ENCODE data around the gene PNLIPRP2. TPM values are rescaled to one million over a fixed set of nuclear protein-coding genes. Genes with fewer than 3 reads are reported as not detected.

The PNLIPRP2 gene
- total and polyA plus RNA-seq, 2 of the 8 experiments (the other 6 are each of a cell fraction or from before 2014, with no cell fraction given), result 0.11 TPM; not detected in 1

GRCh38 chr10:116620423-116621400, at the start of gene PNLIPRP2 (continued):
- no peak for TF ChIP-seq CTCF (IDR thresholded peaks at IDR 0.05; ENCODE audit: control extremely low read depth in 1 of 3, insufficient read depth in 1 of 3, low read depth in 1 of 3, low read length in 3 of 3)
- no peak for TF ChIP-seq ASH2L (IDR thresholded peaks at IDR 0.05; ENCODE audit: low read length)
- TF ChIP-seq TCF12 (IDR thresholded peaks at IDR 0.05; ENCODE audit: low read depth, low read length), result no peak
